ENCODE data around the gene RC3H2.
"Not testable (repeated sequence)": the region's sequence is repeated elsewhere in the genome, so short reads cannot be mapped to it uniquely, and the experiment has no call there.

Gene RC3H2

DNA sequence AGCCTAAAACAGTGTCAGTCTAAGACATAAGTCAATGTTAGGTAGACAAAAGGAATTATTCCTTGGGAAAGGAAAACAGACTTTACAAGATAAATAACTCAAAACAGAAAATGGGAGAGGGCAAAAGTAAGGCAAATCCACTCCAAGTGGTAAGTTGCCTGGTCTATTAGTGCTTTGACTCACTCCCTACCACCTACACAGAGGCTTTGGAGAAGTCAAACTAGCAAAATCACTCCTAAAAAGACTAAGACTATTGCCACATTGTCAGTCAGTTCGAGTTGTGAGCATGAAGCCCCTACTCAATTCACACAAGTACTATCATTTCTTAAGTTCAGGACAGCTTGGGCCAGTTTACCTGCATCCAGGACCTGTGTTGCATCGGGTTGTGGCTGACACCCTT, 13.2 kb upstream of the RC3H2 start:
- DNase-seq (ENCODE audit: low read depth), result no peak

DNA sequence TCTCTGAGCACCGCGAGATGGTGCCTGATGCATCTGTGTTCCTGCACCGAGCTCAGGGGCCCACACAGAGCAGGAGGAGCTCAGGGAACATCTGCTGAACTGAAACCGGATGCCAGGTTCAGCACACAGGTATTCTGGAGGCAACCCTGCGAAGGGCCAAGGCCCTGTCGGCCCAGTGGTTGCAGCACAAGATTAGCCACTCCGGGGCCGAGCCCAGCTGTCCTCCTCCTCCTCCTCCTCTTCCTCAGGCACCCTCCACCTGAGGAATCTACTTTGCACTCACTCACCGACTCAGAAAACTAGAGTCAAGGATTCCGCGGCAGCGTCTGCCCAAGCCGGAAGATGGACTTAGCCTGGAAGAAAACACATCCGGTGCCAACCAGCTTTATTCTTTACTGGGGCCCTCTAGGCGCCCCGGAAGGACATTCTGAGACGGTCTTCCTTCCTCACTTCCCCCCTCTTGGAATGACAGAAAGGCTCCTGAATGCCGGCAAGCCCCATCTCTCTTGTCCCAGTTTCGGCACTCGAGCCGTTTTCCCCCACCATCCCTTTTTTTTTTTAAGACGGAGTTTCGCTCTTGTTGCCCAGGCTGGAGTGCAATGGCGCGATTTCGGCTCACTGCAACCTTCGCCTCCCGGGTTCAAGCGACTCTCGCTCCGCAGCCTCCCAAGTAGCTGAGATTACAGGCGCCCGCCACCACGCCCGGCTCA, 8.0 kb upstream of the RC3H2 start, which contains the start of gene ZBTB6:
ZBTB6 (minus strand) TSS at position 360 of the 710 bp plus-strand sequence. CDS start 1,251 bp downstream, outside the sequence.
- peak; percentile 60 for DNase-seq (ENCODE audit: low read depth)

DNA sequence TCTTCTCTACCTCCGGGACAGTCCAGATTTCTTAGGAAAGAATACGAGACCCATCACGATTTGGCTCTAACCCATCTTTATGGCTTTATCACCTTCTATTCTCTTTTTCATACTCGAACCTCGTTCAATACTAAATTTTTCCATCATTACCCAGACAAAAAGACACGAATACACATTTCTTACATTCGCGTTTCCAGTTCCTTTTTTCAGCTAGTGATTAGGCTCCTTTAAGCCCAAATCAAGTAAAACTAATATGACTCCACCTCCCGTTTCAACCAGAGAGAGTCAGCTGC, 7.5 kb upstream of the RC3H2 start:
- DNase-seq (ENCODE audit: low read depth), result no peak

DNA sequence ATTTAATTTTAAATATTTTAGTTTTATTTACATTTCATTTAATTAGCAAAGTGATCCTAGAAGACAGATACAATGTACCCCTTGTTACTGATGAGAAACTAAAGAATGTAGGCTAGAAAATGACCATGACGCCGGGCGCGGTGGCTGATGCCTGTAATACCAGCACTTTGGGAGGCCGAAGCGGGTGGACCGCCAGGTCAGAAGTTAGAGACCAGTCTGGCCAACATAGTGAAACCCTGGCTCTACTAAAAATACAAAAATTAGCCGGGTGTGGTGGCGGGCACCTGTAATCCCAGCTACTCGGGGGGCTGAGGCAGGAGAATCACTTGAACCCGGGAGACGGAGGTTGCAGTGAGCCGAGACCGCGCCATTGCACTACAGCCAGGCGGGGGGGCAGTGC, 963 bp upstream of the RC3H2 start:
- DNase-seq (ENCODE audit: low read depth), result not testable (repeated sequence)

DNA sequence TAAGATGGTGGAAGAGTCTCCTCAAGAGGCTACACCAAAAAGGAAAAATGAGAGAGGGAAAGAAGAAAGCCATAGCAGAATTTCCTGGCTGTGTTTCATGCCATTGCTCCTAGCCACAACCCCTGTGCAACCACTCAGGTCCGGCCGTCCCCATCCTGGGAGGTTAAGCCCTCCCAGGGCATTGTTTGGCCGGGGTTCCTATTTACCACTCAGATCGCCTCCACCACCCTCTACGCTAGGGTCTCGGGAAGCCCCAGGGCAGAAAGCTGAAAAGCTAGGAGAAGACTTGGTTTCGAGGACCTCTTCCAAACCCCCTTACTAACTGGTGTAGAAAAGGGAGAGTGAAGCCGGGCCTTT, 715 bp downstream of the RC3H2 start:
- peak; percentile 7 for DNase-seq (ENCODE audit: low read depth)

DNA sequence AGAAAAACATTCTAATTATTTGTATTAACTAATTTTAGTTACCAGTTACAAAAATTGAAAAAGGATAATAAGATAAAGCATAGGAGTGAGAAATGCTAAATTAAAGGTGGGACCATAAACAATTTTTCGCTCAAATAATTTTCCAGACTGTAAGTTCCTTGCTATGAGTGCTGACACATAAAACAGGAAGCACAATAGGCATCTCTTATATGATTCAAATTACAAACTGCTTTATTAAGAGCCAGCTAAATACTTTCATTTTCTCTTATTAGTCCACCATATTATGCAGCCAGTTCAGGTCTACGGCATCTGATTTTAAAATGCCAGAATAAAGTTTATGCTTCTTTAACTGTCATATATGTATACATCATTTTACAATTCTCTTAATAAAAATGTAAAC, 4.4 kb downstream of the RC3H2 start:
- DNase-seq (ENCODE audit: low read depth), result no peak

DNA sequence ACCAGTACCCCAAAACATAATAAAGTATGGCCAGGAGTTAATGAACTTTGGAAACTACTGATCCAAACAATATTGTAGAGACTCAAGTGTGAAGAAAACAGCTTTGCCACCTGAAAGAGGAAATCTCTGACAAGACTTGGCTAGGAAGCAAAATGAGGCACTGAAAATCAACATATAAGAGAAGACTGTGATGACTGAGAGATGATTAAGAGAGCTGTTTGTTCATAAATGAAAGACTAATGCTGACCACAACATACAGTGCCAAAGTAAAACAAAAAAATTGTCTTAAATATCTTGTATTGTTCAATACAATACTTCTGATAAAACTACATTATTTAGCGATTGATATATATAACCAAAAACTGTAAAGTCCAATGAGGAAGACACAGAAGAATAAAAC, 7.2 kb downstream of the RC3H2 start:
- no peak for DNase-seq (ENCODE audit: low read depth)

DNA sequence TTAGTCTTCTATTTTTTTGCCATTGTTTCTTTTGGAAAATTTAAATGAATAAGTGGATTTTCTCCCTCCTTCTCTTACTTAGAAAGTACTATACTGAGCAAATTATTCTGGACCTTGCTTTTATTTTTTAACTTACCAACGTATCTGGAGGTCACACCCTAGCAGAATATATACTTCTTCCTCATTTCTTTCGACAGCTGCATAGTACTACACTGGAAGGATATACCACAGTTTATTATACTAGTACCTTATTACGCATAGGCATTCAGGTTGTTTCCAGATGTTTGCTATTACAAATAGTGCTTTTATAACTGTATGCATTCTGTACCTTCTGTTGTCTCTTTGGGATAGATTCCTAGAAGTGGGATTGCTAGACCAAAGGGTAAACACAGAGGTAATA, 16.7 kb downstream of the RC3H2 start:
- no peak for DNase-seq (ENCODE audit: low read depth)

DNA sequence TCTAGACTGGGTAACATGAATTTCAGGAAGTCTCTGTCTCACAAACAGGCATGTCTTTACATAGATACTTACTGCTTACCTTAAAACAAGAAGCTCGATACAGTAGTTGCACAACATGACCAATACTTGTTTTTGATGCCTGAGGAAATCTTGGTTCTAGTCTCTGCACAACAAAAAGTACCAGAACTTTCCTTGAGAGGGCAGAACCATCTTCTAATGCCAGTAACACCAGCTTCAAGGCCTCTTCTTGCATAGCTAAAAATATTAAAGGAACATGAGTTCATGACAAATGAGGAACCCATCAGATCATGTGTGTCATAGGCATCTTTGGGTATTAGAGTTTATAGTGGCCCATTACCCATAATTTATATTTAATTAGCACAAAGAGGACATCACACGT, 22.0 kb downstream of the RC3H2 start:
- DNase-seq (ENCODE audit: low read depth), result no peak

DNA sequence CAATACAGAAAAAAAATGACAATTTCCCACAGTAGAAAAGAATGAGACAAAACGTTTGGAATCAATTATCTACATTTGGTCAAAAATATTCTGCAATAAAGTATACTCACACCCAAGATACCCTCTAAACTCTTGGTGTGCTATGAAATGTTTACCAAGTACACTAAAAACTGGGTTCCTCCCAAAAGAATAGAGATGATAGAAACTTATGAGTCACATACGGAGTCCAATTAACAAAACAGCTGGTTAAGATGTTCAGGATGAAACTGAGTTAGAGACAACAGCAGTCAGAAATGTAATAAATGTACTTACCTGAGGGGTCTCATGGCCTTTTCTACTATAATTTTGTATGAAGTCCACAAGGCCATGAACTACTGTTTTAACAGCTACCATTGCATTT, 25.7 kb downstream of the RC3H2 start:
- no peak for DNase-seq (ENCODE audit: low read depth)

DNA sequence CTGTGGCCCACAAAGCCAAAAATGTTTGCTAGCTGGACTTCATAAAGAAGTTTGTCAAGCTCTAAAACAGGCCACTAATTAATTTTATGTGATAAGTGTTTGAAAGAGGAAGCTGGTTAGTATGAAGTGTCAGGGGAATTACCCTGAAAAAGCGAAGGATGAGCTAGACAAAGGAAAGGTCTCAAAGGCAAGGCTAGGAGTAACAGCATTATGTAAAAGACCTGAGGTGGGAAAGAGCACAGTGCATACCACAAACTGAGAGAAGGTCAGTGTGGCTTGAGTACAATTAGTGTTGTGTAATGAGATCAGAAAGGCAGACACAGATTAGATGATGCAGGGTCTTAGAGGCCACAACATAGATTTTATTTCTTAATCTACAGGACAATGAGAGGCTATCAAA, 29.6 kb downstream of the RC3H2 start:
- no peak for DNase-seq (ENCODE audit: low read depth)

DNA sequence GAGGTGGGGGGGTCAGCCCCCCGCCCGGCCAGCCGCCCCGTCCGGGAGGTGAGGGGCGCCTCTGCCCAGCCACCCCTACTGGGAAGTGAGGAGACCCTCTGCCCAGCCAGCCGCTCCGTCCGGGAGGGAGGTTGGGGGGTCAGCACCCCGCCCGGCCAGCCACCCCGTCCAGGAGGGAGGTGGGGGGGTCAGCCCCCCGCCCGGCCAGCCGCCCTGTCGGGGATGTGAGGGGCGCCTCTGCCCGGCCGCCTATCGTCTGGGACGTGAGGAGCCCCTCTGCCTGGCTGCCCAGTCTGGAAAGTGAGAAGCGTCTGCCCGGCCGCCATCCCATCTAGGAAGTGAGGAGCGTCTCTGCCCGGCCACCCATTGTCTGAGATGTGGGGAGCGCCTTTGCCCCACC, 37.9 kb downstream of the RC3H2 start:
- DNase-seq (ENCODE audit: low read depth), result not testable (repeated sequence)

DNA sequence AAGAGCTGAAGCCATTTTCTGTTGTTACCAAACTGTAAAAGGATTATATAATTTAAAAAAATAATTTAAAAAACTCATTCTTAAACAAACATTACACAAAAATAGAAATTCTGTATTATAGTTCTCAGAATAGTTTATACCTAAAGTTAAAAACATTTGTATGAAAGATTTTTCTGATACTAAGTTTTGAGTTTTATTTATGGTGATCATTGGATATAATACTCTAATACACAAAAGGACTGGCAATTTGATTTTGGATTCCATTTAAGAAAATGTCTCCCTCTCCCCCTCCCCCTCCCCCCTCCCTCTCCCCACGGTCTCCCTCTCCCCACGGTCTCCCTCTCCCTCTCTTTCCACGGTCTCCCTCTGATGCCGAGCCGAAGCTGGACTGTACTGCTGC, 39.1 kb downstream of the RC3H2 start:
- no peak for DNase-seq (ENCODE audit: low read depth)

DNA sequence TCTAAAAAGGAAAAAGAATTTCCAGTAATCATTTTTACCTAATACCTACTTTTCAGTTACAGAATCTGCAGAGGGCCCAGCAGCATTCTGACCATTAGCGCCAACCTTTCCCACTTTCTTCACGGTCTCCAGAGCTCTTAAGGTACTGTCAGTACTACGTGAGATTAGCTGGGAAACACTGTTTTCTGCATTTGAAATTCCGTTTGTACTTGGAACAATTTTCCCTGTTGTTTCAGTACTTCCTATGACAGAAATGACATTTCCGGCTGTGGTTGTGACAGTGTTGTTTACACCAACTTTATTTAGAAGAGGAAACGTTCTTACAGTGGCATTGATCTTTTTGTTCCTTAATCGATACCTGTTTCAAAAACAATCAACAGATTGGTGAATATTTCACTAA, 39.9 kb downstream of the RC3H2 start:
- no peak for DNase-seq (ENCODE audit: low read depth)

DNA sequence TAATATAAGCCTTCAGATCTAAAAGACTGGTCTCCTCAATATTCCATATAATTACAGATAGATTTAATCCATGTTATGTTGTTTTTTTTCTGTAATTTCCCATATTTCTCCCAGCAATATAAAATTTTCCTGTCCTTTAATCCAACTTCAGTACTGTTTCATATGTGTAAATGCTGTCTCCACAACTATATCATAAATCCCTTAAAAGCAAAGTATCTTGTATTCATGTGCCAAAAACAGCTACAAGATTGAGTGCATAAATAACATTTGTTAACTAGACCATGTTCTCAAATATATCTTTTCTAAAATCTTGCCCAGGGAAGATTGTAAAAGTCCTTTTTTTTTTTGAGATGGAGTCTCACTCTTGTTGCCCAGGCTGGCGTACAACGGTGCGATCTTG, 41.8 kb downstream of the RC3H2 start:
- DNase-seq (ENCODE audit: low read depth), result no peak

DNA sequence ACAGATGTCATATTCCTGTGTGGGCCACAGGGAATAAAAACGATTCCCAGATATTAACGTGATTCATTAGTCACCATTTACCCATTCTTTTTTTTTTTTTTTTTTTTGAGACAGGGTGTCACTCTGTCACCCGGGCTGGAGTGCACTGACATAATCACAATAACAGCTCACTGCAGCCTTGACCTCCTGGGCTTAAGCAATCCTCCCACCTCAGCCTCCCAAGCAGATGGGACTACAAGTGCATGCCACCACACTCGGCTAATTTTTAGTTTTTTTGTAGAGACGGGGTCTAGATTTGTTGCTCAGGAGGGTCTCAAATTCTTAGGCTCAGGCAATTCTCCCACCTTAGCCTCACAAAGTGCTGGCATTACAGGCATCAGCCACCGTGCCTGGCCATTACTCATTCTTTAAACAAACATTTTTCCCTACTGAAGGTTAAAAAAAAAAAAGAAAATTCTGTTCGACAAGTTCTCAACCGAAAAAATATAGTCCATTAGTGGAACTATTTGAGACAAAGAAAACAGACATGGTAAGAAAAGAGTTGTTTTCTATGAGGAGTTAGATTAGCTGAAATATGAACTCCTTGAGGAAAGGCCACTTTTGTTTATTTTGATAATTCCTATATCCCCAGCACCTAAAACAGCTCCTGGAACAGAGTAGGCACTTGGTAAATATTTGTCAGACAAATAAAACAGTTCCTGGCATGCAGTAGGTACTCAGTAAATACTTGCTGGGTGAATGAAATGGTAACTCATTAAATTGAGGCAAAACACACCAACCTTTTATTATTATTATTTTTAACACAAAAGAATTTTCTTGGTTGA, 44.6 kb downstream of the RC3H2 start:
- no peak for DNase-seq (ENCODE audit: low read depth)

DNA sequence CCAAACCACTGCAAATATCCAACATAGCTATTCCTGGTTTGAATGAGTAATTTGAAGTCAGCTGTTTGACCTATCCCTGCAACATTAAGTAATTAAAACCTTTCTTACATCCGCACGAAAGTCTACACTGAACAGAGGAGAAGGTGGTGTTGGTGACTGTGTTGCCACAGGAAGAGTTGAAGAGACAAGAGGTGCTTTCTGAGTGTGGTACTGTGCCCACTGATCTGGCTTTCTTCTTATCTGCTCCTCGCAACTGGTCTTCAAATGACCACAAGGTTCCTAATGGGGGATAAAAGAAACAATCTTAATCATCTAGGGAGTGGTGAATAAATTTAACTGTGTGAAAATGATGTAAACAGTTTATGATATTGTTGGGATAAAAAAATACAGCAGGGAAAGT, 47.3 kb downstream of the RC3H2 start:
- no peak for DNase-seq (ENCODE audit: low read depth)

DNA sequence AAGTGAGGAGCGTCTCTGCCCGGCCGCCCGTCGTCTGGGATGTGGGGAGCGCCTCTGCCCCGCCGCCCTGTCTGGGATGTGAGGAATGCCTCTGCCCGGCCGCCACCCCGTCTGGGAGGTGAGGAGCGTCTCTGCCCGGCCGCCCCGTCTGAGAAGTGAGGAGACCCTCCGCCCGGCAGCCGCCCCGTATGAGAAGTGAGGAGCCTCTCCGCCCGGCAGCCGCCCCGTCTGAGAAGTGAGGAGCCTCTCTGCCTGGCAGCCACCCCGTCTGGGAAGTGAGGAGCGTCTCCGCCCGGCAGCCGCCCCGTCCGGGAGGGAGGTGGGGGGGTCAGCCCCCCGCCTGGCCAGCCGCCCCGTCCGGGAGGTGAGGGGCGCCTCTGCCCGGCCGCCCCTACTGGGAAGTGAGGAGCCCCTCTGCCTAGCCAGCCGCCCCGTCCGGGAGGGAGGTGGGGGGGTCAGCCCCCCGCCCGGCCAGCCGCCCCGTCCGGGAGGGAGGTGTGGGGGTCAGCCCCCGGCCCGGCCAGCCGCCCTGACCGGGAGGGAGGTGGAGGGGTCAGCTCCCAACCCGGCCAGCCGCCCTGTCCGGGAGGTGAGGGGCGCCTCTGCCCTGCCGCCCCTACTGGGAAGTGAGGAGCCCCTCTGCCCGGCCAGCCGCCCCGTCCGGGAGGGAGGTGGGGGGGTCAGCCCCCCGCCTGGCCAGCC, 52.9 kb downstream of the RC3H2 start:
- not testable (repeated sequence) for DNase-seq (ENCODE audit: low read depth)

DNA sequence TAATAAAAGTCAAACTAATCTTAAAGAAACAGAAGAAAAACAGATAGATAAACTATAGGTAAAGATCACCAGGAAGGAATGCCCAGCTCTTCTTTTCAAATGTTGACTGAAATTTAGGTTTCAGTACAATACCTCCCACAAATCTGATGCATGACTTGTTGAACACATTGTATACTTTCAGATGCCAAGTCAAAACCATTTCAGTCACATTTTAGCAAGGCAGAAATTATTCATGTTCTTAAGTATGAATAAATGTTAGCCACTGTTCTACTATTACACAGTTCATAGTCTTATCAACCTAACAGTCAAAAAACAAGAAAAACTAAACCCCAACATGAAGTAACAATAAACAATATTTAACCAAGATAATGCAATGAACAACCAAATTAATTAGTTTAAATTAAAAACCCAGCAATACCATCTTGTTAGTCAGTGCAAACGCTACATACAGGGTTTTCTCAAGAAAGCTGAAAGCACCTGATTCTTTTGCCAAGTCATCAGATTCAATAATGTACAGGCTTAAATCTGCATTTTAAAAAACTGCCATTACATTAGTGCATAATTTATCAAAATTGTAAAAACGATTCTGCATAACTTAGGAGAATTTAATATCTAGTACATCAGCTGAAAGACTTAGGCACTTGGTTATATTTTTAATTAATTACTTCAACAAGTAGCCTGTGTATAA, 56.8 kb downstream of the RC3H2 start:
- DNase-seq (ENCODE audit: low read depth), result no peak

DNA sequence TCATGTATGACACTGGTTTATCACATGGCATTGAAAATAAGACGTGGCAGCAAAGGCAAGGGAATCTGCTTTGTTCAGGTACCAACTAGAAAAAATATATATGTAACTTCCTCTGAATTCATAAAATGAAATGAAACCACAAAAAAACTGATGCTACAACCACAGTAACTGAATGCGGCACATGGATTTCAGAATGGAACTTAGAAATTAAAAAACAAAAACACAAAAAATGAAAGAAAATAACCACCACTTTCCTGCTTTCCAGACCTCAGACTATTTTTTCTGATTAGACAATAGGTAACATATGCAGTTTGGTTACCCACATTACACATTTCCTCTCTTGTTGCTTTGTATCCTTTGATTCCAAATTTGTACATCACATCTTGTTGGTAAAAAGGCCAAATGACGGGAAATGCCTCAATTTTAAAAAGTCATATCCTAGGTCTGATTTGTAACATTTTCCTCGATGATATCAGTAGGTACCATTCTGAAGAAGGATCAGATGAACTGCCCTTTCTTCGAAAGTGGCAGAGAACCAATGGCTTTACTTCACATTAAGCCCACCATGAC, 58.7 kb downstream of the RC3H2 start:
- no peak for DNase-seq (ENCODE audit: low read depth)

DNA sequence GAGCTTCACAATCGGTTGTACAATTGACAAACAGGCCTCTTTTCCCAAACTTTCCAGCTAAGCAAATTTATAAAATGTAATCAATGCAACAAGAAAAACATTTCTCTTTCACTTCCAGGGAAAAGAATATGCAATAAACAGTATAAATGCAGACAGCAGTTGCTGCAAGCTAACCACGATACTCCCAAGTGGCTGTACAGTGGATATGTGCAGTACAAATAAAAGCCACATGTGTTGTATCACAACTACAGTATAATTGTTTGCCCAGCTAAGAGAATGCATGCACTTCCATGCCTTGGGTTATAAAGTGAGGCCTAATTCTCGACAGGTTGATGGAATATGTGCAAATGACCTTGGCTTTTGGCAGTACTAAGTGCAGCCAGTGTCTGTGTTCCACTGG, 60.0 kb downstream of the RC3H2 start:
- no peak for DNase-seq (ENCODE audit: low read depth)

DNA sequence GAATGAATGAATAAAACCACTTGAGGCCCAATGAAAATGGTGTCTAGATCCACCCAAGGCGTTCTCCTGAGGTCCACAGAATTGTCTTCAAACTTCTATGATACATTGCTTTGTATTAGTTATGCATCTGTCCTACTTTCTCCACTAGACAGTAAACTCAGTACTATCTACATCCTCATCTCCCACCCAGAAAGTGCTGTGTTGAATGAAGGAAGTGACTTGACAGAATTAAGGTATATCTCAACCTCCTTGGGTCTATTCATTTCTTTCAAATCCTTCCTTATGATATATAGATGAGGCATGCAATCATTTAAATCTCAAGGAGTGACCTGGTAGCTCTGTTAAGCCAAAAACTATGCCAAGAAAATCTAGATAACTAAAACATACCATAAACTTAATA, 61.0 kb downstream of the RC3H2 start:
- DNase-seq (ENCODE audit: low read depth), result no peak

Measured in activated T-cell treated with anti-CD3 and anti-CD28 coated beads for 24 hours (primary cell).